SK-N-SH treated with all-trans-retinoic acid at 6 μM for 48 hours (cell line): ENCODE measurements around the gene CLK4.

ENCODE experiments used
- CSRNP3 ChIP-seq: fragments of 250-450 bp; sonication (Bioruptor Pico); IDR thresholded peaks from 2 replicates; pipeline ENCODE4 v1.5.1; 2021; ENCODE audit warnings: mild to moderate bottlenecking, moderate library complexity
- ISL1 ChIP-seq: fragments of 250-450 bp; sonication (Bioruptor Pico); IDR thresholded peaks from 2 replicates; pipeline ENCODE4 v2.1.2; 2022; ENCODE audit warnings: mild to moderate bottlenecking, moderate library complexity
- SNAI2 ChIP-seq: fragments of 250-450 bp; sonication (Bioruptor Pico); IDR thresholded peaks from 2 replicates; pipeline ENCODE4 v1.5.0; 2020; ENCODE audit warnings: mild to moderate bottlenecking, moderate library complexity
- TOX ChIP-seq: fragments of 250-450 bp; sonication (Bioruptor Pico); IDR thresholded peaks from 2 replicates; pipeline ENCODE4 v1.8.0; 2021; ENCODE audit warnings: mild to moderate bottlenecking, moderate library complexity, borderline replicate concordance
- ZC3H10 ChIP-seq: fragments of 250-450 bp; sonication (Bioruptor Pico); IDR thresholded peaks from 2 replicates; pipeline ENCODE4 v1.5.1; 2021; ENCODE audit warnings: mild to moderate bottlenecking, moderate library complexity
- ZNF565 ChIP-seq: fragments of 450-650 bp; formaldehyde crosslinking; conservative IDR thresholded peaks from 2 replicates; pipeline ENCODE4 v1.5.0; 2020; ENCODE audit warnings: low read depth, mild to moderate bottlenecking, moderate library complexity
- ZNF70 ChIP-seq: fragments of 450-650 bp; formaldehyde crosslinking; IDR thresholded peaks from 2 replicates; pipeline ENCODE4 v1.5.0; 2020; ENCODE audit warnings: mild to moderate bottlenecking, moderate library complexity
- TF ChIP-seq, protein P1 (sequence below): fragments of 250-450 bp; sonication (Bioruptor Pico); IDR thresholded peaks from 2 replicates; pipeline ENCODE4 v1.8.0; 2020; ENCODE audit warnings: mild to moderate bottlenecking, moderate library complexity, borderline replicate concordance

GRCh38 chr5:178637356-178638074, 10.7 kb upstream of the CLK4 start:
- no peak for TF ChIP-seq CSRNP3 (CRISPR knock-in tag)
- no peak for TF ChIP-seq ZNF70 (CRISPR knock-in tag)
- TF ChIP-seq, protein P1, sequence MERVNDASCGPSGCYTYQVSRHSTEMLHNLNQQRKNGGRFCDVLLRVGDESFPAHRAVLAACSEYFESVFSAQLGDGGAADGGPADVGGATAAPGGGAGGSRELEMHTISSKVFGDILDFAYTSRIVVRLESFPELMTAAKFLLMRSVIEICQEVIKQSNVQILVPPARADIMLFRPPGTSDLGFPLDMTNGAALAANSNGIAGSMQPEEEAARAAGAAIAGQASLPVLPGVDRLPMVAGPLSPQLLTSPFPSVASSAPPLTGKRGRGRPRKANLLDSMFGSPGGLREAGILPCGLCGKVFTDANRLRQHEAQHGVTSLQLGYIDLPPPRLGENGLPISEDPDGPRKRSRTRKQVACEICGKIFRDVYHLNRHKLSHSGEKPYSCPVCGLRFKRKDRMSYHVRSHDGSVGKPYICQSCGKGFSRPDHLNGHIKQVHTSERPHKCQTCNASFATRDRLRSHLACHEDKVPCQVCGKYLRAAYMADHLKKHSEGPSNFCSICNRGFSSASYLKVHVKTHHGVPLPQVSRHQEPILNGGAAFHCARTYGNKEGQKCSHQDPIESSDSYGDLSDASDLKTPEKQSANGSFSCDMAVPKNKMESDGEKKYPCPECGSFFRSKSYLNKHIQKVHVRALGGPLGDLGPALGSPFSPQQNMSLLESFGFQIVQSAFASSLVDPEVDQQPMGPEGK (CRISPR knock-in tag) = no peak
- no peak for TF ChIP-seq ZC3H10
- TF ChIP-seq ISL1 = no peak
- no peak for TF ChIP-seq TOX
- no peak for TF ChIP-seq SNAI2 (CRISPR knock-in tag)
- no peak for TF ChIP-seq ZNF565 (CRISPR knock-in tag)
